ENCODE results near the gene SASH1.

DNA sequence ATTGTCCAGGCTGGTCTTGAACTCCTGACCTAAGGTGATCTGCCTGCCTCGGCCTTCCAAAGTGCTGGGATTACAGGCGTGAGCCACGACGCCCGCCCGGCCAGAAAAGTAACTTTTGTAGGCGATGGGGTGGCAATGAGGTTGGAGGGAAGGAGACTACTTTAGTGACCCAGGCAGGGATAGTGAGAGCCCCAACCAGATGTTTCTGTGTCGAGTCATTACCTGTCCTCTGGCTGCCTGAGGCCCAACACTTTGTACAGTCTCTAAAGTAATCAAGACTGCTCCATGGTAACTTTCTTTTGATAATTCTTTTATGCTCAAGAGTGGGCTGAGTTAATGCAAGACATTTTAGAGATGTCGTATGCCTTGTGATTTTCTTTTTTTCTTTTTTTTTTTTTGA is 6.8 kb downstream of the SASH1 start:
- TF ChIP-seq EZH2 (IDR thresholded peaks at IDR 0.05; ENCODE audit: insufficient read depth, poor library complexity, severe bottlenecking): no peak
- TF ChIP-seq EZH2phosphoT487 (IDR thresholded peaks at IDR 0.05; ENCODE audit: insufficient read depth, low read depth): no peak

Data from GM23248 (cell line).